ENCODE data around the gene FARS2. TPM values are rescaled to one million over a fixed set of nuclear protein-coding genes. Genes with fewer than 3 reads are reported as not detected.

FARS2 gene
- total RNA-seq, 1 experiment from 2014 or later, result 17.8 TPM

- no peaks in the 10 kb centered on the region for H3K9me3 ChIP-seq (ENCODE audit: low read depth, low read length, poor library complexity, severe bottlenecking)
- ChIA-PET POLR2A (ENCODE audit: low non-redundant PET) (no interaction called here), CTCF (no interaction called here)
- intact Hi-C loops (cut with micrococcal nuclease; ENCODE audit: unreplicated experiment), result no loop called here
- H3K27ac ChIP-seq (ENCODE audit: low read depth, low read length, poor library complexity, severe bottlenecking), result no peak overlapping the region
- no peaks in the 10 kb centered on the region for H3K27me3 ChIP-seq (replicated peaks; ENCODE audit: insufficient read depth, low read depth, low read length, poor library complexity)
- BruUV-seq (replicated peaks), result no TSS peak
- DNase-seq (ENCODE audit: low spot score), result no peak
- no peaks in the 10 kb centered on the region for H3K4me1 ChIP-seq (ENCODE audit: insufficient read depth, low read length, poor library complexity, severe bottlenecking)
- no peak overlapping the region for H3K4me3 ChIP-seq (ENCODE audit: low read depth, low read length, poor library complexity, severe bottlenecking)
- no peak for TF ChIP-seq CTCF (conservative IDR thresholded peaks at IDR 0.05; ENCODE audit: low read depth, low read length)
- TF ChIP-seq EZH2 (IDR thresholded peaks at IDR 0.05; ENCODE audit: borderline replicate concordance, low read depth, low read length, poor library complexity, severe bottlenecking), result no peak
- H3K36me3 ChIP-seq (ENCODE audit: insufficient read depth, low read length, poor library complexity, severe bottlenecking), result no peaks in the 10 kb centered on the region
These were observed 92.7 kb downstream of the FARS2 start for GRCh38 chr6:5353971-5354370.

GRCh38 chr6:5357486-5357885 lies 96.2 kb downstream of the FARS2 start:
- BruUV-seq (replicated peaks), result no TSS peak
- CTCF ChIA-PET, result no interaction called here
- DNase-seq (ENCODE audit: low spot score), result no peak
- no peak overlapping the region for H3K27ac ChIP-seq (ENCODE audit: low read depth, low read length, poor library complexity, severe bottlenecking)
- intact Hi-C loops (cut with micrococcal nuclease; ENCODE audit: unreplicated experiment), result no loop called here
- H3K4me3 ChIP-seq (ENCODE audit: low read depth, low read length, poor library complexity, severe bottlenecking), result no peak overlapping the region
- H3K27me3 ChIP-seq (replicated peaks; ENCODE audit: insufficient read depth, low read depth, low read length, poor library complexity), result no peaks in the 10 kb centered on the region
- no peaks in the 10 kb centered on the region for H3K36me3 ChIP-seq (ENCODE audit: insufficient read depth, low read length, poor library complexity, severe bottlenecking)
- H3K9me3 ChIP-seq (ENCODE audit: low read depth, low read length, poor library complexity, severe bottlenecking), result no peaks in the 10 kb centered on the region
- H3K4me1 ChIP-seq (ENCODE audit: insufficient read depth, low read length, poor library complexity, severe bottlenecking), result peaks cover 13% of the 10 kb centered on the region
- TF ChIP-seq CTCF (conservative IDR thresholded peaks at IDR 0.05; ENCODE audit: low read depth, low read length) (no peak), EZH2 (IDR thresholded peaks at IDR 0.05; ENCODE audit: borderline replicate concordance, low read depth, low read length, poor library complexity, severe bottlenecking) (no peak)
- POLR2A ChIA-PET (ENCODE audit: low non-redundant PET), result no interaction called here

GRCh38 chr6:5359417-5359816 lies 98.1 kb downstream of the FARS2 start:
- BruUV-seq (replicated peaks), result no TSS peak
- peak; percentile 9 for DNase-seq (ENCODE audit: low spot score)
- Histone ChIP-seq H3K4me3 (ENCODE audit: low read depth, low read length, poor library complexity, severe bottlenecking) (no peak overlapping the region), H3K27me3 (replicated peaks; ENCODE audit: insufficient read depth, low read depth, low read length, poor library complexity) (no peaks in the 10 kb centered on the region), H3K4me1 (ENCODE audit: insufficient read depth, low read length, poor library complexity, severe bottlenecking) (peaks cover 13% of the 10 kb centered on the region), H3K36me3 (ENCODE audit: insufficient read depth, low read length, poor library complexity, severe bottlenecking) (no peaks in the 10 kb centered on the region), H3K27ac (ENCODE audit: low read depth, low read length, poor library complexity, severe bottlenecking) (no peak overlapping the region), H3K9me3 (ENCODE audit: low read depth, low read length, poor library complexity, severe bottlenecking) (no peaks in the 10 kb centered on the region)
- TF ChIP-seq EZH2 (IDR thresholded peaks at IDR 0.05; ENCODE audit: borderline replicate concordance, low read depth, low read length, poor library complexity, severe bottlenecking) (no peak), CTCF (conservative IDR thresholded peaks at IDR 0.05; ENCODE audit: low read depth, low read length) (no peak)
- intact Hi-C loops (cut with micrococcal nuclease; ENCODE audit: unreplicated experiment), result no loop called here
- CTCF ChIA-PET, result no interaction called here
- POLR2A ChIA-PET (ENCODE audit: low non-redundant PET), result no interaction called here

Measured in A673 (cell line).